ENCODE results near the gene CDKN1B. TPM values are rescaled to one million over a fixed set of nuclear protein-coding genes. Genes with fewer than 3 reads are reported as not detected.

CDKN1B gene
- total RNA-seq, 3 donors from 2014 or later (not counting 1 experiment from before 2014, with no cell fraction given), result 119 to 207 (median 130) TPM

DNA sequence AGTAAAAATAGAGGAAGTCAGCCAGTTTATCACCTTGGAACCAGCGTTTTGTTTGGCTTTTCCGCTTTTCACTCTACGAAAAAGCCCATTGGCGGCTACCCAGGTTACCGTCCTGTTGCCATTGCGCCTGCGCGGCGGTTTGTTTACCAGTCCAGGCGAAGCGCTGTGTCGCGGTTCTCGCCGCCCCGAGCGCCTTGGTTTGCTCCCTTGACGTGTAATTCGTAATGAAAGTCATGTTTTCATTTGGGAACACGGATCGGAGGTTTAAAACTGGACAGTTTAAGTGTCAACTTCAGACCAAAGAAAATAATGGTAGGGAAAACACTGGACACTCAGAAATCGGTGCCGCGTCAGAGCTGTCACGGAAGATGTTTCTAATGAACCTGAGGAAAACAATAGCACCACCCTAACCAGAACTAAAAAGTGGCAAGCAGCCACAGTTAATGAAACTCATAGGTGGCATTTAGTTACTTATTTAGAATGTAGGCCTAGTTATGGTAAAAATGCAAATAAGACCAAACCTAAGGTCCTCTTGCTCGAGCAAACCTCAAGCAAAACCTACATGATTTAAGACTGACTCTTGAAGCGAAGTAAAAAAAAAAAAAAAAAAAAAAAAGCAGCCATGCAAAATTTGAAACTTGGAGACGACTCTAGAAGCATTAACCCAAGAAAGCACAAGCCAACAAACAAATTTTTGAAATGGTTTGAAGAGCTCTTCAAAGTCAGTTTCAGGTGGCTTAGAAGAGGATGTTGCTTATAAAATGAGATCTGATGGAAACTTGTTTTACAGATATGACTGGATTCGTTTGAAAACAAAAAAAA lies 20.4 kb upstream of the CDKN1B start:
- H3K4me3 ChIP-seq (ENCODE audit: low read length), result peak overlapping the region; percentile 68
- TF ChIP-seq, protein P1, sequence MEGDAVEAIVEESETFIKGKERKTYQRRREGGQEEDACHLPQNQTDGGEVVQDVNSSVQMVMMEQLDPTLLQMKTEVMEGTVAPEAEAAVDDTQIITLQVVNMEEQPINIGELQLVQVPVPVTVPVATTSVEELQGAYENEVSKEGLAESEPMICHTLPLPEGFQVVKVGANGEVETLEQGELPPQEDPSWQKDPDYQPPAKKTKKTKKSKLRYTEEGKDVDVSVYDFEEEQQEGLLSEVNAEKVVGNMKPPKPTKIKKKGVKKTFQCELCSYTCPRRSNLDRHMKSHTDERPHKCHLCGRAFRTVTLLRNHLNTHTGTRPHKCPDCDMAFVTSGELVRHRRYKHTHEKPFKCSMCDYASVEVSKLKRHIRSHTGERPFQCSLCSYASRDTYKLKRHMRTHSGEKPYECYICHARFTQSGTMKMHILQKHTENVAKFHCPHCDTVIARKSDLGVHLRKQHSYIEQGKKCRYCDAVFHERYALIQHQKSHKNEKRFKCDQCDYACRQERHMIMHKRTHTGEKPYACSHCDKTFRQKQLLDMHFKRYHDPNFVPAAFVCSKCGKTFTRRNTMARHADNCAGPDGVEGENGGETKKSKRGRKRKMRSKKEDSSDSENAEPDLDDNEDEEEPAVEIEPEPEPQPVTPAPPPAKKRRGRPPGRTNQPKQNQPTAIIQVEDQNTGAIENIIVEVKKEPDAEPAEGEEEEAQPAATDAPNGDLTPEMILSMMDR (IDR thresholded peaks at IDR 0.05), result no peak
- no peaks in the 10 kb centered on the region for H3K27me3 ChIP-seq (ENCODE audit: control insufficient read depth, insufficient read depth, low read length)
- H3K27me3 Mint-ChIP-seq (ENCODE audit: low read depth in 2 of 2), result no peaks in the 10 kb centered on the region
- H3K27ac ChIP-seq (ENCODE audit: low read length), result peak overlapping the region; percentile 98
- H3K4me3 Mint-ChIP-seq, result peak overlapping the region; percentile 93
- intact Hi-C loops (cut with micrococcal nuclease), result loop anchor here (1.0 to 2.0 kb wide), 7 partner anchors 20 to 340 kb away; partner anchors contain the start of genes BORCS5 and CREBL2
- no peaks in the 10 kb centered on the region for H3K36me3 ChIP-seq (ENCODE audit: control insufficient read depth, insufficient read depth, low read length)
- peak; percentile 85 to 93 (median 89) for ATAC-seq
- peak; percentile 91 to 97 for DNase-seq
- peaks cover 26 to 27% of the 10 kb centered on the region in 2 donors for H3K4me1 Mint-ChIP-seq
- H3K36me3 Mint-ChIP-seq, result no peaks in the 10 kb centered on the region
- no peaks in the 10 kb centered on the region for H3K9me3 ChIP-seq (ENCODE audit: control insufficient read depth, insufficient read depth, low read length)
- H3K4me1 ChIP-seq (ENCODE audit: control insufficient read depth, insufficient read depth, low read length), result no peaks in the 10 kb centered on the region
- H3K9me3 Mint-ChIP-seq, result no peaks in the 10 kb centered on the region
- peak overlapping the region; percentile 99 to 100 for H3K27ac Mint-ChIP-seq
- 1% methylated on average over 26 of the region's 29 CpGs for WGBS (ENCODE audit: insufficient coverage)

DNA sequence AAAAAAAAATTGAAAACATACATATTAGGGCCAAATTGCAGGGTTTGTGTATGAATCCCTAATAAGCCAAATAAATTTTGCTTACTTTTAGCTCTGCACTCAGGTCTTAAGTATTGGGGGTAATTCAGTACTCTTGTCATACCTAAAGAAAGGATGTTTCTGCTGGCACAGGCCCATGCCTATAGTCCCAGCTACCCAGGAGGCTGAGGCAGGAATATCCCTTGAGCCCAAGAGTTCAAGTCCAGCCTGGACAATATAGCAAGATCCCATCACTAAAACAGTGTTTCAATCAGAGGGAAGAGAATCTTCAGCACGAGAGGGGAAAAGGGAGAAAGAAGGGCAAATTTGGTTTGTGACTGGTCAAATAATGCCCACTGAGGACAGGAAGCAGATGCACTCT lies 17.8 kb upstream of the CDKN1B start:
- H3K27ac Mint-ChIP-seq, result no peak overlapping the region
- H3K27me3 ChIP-seq (ENCODE audit: control insufficient read depth, insufficient read depth, low read length), result no peaks in the 10 kb centered on the region
- H3K4me1 ChIP-seq (ENCODE audit: control insufficient read depth, insufficient read depth, low read length), result peaks cover 5% of the 10 kb centered on the region
- H3K27me3 Mint-ChIP-seq (ENCODE audit: low read depth in 2 of 2), result no peaks in the 10 kb centered on the region
- peaks cover 35 to 36% of the 10 kb centered on the region in 2 donors for H3K4me1 Mint-ChIP-seq
- DNase-seq (no peak), ATAC-seq (no peak)
- H3K9me3 ChIP-seq (ENCODE audit: control insufficient read depth, insufficient read depth, low read length), result no peaks in the 10 kb centered on the region
- 92% methylated on average over 1 of the region's 1 CpG for WGBS (ENCODE audit: insufficient coverage)
- no peaks in the 10 kb centered on the region for H3K36me3 Mint-ChIP-seq
- H3K36me3 ChIP-seq (ENCODE audit: control insufficient read depth, insufficient read depth, low read length), result no peaks in the 10 kb centered on the region
- H3K9me3 Mint-ChIP-seq, result no peaks in the 10 kb centered on the region
- H3K4me3 ChIP-seq (ENCODE audit: low read length), result no peak overlapping the region
- H3K4me3 Mint-ChIP-seq, result no peak overlapping the region
- TF ChIP-seq, protein P1 (IDR thresholded peaks at IDR 0.05), result no peak
- intact Hi-C loops (cut with micrococcal nuclease), result no loop called here
- no peak overlapping the region for H3K27ac ChIP-seq (ENCODE audit: low read length)

DNA sequence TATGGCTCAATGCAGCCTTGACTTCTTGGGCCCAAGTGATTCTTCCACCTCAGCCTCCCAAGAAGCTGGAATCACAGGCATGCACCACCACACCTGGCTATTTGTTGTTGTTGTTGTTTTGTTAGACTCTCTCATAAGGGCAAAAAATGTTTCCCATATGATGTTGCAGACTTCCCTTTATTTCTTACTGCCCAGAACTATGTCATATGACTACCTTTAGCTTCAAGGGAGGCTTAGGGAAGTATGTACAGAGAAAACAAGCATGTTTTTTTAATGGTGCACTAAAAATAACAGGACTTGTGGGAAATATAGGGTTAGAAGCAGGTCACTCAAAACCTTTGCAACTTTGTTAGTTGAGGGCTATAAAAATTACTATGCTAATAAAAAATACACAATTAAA lies 16.9 kb upstream of the CDKN1B start:
- Histone ChIP-seq H3K9me3 (ENCODE audit: control insufficient read depth, insufficient read depth, low read length) (no peaks in the 10 kb centered on the region), H3K36me3 (ENCODE audit: control insufficient read depth, insufficient read depth, low read length) (no peaks in the 10 kb centered on the region), H3K27ac (ENCODE audit: low read length) (no peak overlapping the region), H3K27me3 (ENCODE audit: control insufficient read depth, insufficient read depth, low read length) (no peaks in the 10 kb centered on the region), H3K4me3 (ENCODE audit: low read length) (no peak overlapping the region), H3K4me1 (ENCODE audit: control insufficient read depth, insufficient read depth, low read length) (peaks cover 14% of the 10 kb centered on the region)
- H3K27me3 Mint-ChIP-seq (ENCODE audit: low read depth in 2 of 2), result no peaks in the 10 kb centered on the region
- intact Hi-C loops (cut with micrococcal nuclease), result no loop called here
- TF ChIP-seq, protein P1 (IDR thresholded peaks at IDR 0.05), result no peak
- H3K36me3 Mint-ChIP-seq, result no peaks in the 10 kb centered on the region
- DNase-seq, result no peak
- peaks cover 42 to 43% of the 10 kb centered on the region in 2 donors for H3K4me1 Mint-ChIP-seq
- H3K9me3 Mint-ChIP-seq, result no peaks in the 10 kb centered on the region
- no peak overlapping the region for H3K27ac Mint-ChIP-seq
- H3K4me3 Mint-ChIP-seq, result no peak overlapping the region
- ATAC-seq, result no peak
